ENCODE measurements around the gene MARCHF6. TPM values are rescaled to one million over a fixed set of nuclear protein-coding genes. Genes with fewer than 3 reads are reported as not detected.

Gene MARCHF6
- total RNA-seq, 1 experiment from 2014 or later: 117 TPM

DNA sequence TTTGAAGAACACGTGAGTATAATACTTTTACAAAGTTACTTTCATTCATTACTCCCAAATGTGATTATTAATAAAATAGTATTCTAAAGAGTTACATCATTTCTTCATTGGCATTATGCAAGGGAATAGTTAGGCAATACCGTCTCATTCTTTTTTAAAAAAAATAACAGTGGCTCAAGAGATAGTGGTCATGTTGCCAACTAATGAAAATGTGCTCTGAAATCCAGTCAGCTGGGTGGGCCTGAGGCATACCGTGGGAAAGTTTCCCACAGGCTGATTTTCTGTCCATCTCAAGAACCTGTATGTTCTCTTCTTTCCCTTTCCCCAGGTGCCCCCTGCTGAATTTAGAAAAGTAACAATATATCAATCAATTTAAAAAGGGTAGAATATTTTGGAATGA lies 47.3 kb downstream of the MARCHF6 start (continued):
- TF ChIP-seq USF2 (CRISPR knock-in tag; IDR thresholded peaks at IDR 0.05): no peak

GRCh38 chr5:10401498-10401897 lies 48.0 kb downstream of the MARCHF6 start:
- TF ChIP-seq CTCF (IDR thresholded peaks at IDR 0.05): no peak
- no peak for TF ChIP-seq PRDM15 (CRISPR knock-in tag; IDR thresholded peaks at IDR 0.05)
- no peak for TF ChIP-seq AR (CRISPR knock-in tag; IDR thresholded peaks at IDR 0.05)
- no peak for TF ChIP-seq MLX (CRISPR knock-in tag; IDR thresholded peaks at IDR 0.05)
- TF ChIP-seq STAT6 (CRISPR knock-in tag; conservative IDR thresholded peaks at IDR 0.05; ENCODE audit: low read depth): no peak
- TF ChIP-seq SMAD3 (CRISPR knock-in tag; IDR thresholded peaks at IDR 0.05; ENCODE audit: borderline replicate concordance): no peak
- TF ChIP-seq OVOL2 (CRISPR knock-in tag; IDR thresholded peaks at IDR 0.05; ENCODE audit: borderline replicate concordance): no peak
- TF ChIP-seq JUN (CRISPR knock-in tag; IDR thresholded peaks at IDR 0.05): no peak
- TF ChIP-seq, protein P1, sequence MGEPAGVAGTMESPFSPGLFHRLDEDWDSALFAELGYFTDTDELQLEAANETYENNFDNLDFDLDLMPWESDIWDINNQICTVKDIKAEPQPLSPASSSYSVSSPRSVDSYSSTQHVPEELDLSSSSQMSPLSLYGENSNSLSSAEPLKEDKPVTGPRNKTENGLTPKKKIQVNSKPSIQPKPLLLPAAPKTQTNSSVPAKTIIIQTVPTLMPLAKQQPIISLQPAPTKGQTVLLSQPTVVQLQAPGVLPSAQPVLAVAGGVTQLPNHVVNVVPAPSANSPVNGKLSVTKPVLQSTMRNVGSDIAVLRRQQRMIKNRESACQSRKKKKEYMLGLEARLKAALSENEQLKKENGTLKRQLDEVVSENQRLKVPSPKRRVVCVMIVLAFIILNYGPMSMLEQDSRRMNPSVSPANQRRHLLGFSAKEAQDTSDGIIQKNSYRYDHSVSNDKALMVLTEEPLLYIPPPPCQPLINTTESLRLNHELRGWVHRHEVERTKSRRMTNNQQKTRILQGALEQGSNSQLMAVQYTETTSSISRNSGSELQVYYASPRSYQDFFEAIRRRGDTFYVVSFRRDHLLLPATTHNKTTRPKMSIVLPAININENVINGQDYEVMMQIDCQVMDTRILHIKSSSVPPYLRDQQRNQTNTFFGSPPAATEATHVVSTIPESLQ (CRISPR knock-in tag; IDR thresholded peaks at IDR 0.05): no peak
- TF ChIP-seq ATF2 (CRISPR knock-in tag; IDR thresholded peaks at IDR 0.05; ENCODE audit: borderline replicate concordance, low read depth): no peak
- TF ChIP-seq KAT7 (CRISPR knock-in tag; IDR thresholded peaks at IDR 0.05; ENCODE audit: borderline replicate concordance): no peak
- TF ChIP-seq ZNF281 (CRISPR knock-in tag; IDR thresholded peaks at IDR 0.05): no peak
- TF ChIP-seq IRF2 (CRISPR knock-in tag; IDR thresholded peaks at IDR 0.05; ENCODE audit: borderline replicate concordance, low read depth): no peak
- H3K4me3 Mint-ChIP-seq: no peak overlapping the region
- H3K4me1 Mint-ChIP-seq: no peaks in the 10 kb centered on the region
- DNase-seq (ENCODE audit: low spot score): no peak
- peaks cover 43% of the 10 kb centered on the region for H3K36me3 Mint-ChIP-seq
- no peak for ATAC-seq
- H3K27me3 Mint-ChIP-seq (ENCODE audit: low read depth): no peaks in the 10 kb centered on the region
- H3K27ac Mint-ChIP-seq: no peak overlapping the region
- ChIA-PET CTCF (no interaction called here), POLR2A (no interaction called here)
- H3K9me3 Mint-ChIP-seq: peaks cover 4% of the 10 kb centered on the region; the same call in 1 of the 2 replicates

Measured in WTC11 (cell line).